ENCODE data around the gene C1orf159.

GRCh38 chr1:1140673-1141072 is 24.8 kb upstream of the C1orf159 start:
- TF ChIP-seq POLR2A (IDR thresholded peaks at IDR 0.05) (no peak), EP300 (IDR thresholded peaks at IDR 0.05) (no peak)
- TF ChIP-seq, protein P1, sequence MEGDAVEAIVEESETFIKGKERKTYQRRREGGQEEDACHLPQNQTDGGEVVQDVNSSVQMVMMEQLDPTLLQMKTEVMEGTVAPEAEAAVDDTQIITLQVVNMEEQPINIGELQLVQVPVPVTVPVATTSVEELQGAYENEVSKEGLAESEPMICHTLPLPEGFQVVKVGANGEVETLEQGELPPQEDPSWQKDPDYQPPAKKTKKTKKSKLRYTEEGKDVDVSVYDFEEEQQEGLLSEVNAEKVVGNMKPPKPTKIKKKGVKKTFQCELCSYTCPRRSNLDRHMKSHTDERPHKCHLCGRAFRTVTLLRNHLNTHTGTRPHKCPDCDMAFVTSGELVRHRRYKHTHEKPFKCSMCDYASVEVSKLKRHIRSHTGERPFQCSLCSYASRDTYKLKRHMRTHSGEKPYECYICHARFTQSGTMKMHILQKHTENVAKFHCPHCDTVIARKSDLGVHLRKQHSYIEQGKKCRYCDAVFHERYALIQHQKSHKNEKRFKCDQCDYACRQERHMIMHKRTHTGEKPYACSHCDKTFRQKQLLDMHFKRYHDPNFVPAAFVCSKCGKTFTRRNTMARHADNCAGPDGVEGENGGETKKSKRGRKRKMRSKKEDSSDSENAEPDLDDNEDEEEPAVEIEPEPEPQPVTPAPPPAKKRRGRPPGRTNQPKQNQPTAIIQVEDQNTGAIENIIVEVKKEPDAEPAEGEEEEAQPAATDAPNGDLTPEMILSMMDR (IDR thresholded peaks at IDR 0.05) = no peak

All from sigmoid colon (tissue), 4 donors.